SU-DHL-6 (cell line): ENCODE results near the gene COL25A1.

Experiments used
- H2AFZ ChIP-seq: fragments of 200-600 bp; sonication (generic); 2 replicates; pipeline ENCODE4 v1.6.1; 2014; ENCODE audit warnings: low read depth, mild to moderate bottlenecking, moderate library complexity, mixed read lengths, antibody characterized with exemption, low read length; ENCODE audit not compliant: severe bottlenecking
- H3F3A ChIP-seq: fragments of 200-600 bp; shearing (Covaris generic); 2 replicates; pipeline ENCODE4 v1.6.0; 2016; ENCODE audit warnings: antibody characterized with exemption, mild to moderate bottlenecking; ENCODE audit not compliant: insufficient read depth
- H3K27ac ChIP-seq: fragments of 200-600 bp; sonication (generic); 2 replicates; pipeline ENCODE4 v1.5.1; 2016; ENCODE audit warnings: low read depth, mild to moderate bottlenecking, low read length, moderate library complexity, mixed read lengths
- H3K27me3 ChIP-seq: fragments of 200-600 bp; sonication (generic), shearing (Covaris generic); 2 replicates; pipeline ENCODE4 v1.6.0; 2014; ENCODE audit warnings: mild to moderate bottlenecking, low read length
- H3K36me3 ChIP-seq: fragments of 200-600 bp; sonication (generic); 2 replicates; pipeline ENCODE4 v1.6.1; 2014; ENCODE audit warnings: mild to moderate bottlenecking, low read length, mixed read lengths
- H3K4me2 ChIP-seq: fragments of 300-600, 200-600 bp; shearing (Covaris generic), sonication (generic); 2 replicates; pipeline ENCODE4 v1.6.0; 2014; ENCODE audit warnings: low read length, low read depth, mild to moderate bottlenecking; ENCODE audit not compliant: poor library complexity, severe bottlenecking
- H3K4me3 ChIP-seq: fragments of 200-600 bp; sonication (generic); 2 replicates; pipeline ENCODE4 v1.5.1; 2014; ENCODE audit warnings: antibody characterized with exemption, low read length, mild to moderate bottlenecking, mixed read lengths; ENCODE audit not compliant: insufficient read depth, poor library complexity, severe bottlenecking
- H3K79me2 ChIP-seq: fragments of 200-600 bp; sonication (generic); 2 replicates; pipeline ENCODE4 v1.6.1; 2014; ENCODE audit warnings: mild to moderate bottlenecking, low read length, moderate library complexity; ENCODE audit not compliant: insufficient read depth
- H3K9ac ChIP-seq: fragments of 200-600 bp; sonication (generic); 2 replicates; pipeline ENCODE4 v1.7.0; 2014; ENCODE audit warnings: mild to moderate bottlenecking, low read length
- H3K9me2 ChIP-seq: fragments of 200-600 bp; sonication (generic); replicated peaks from 2 replicates; pipeline ENCODE4 v1.6.1; 2014; ENCODE audit warnings: low read length; ENCODE audit not compliant: insufficient read depth
- H3K9me3 ChIP-seq: fragments of 200-600 bp; sonication (generic); 2 replicates; pipeline ENCODE4 v1.6.1; 2014; ENCODE audit warnings: low read length, mixed read lengths; ENCODE audit not compliant: insufficient read depth
- H4K20me1 ChIP-seq: fragments of 200-600 bp; sonication (generic); 2 replicates; pipeline ENCODE4 v1.6.1; 2014; ENCODE audit warnings: low read depth, mild to moderate bottlenecking, antibody characterized with exemption, low read length, moderate library complexity, mixed read lengths
- EZH2phosphoT487 ChIP-seq: fragments of 200-600 bp; sonication (generic), shearing (Covaris generic); conservative IDR thresholded peaks from 2 replicates; pipeline ENCODE4 v1.6.1; 2018; ENCODE audit warnings: mild to moderate bottlenecking, antibody characterized with exemption, low read length, moderate library complexity, mixed read lengths
- TF ChIP-seq, protein P1 (sequence below): fragments of 200-600 bp; sonication (generic); IDR thresholded peaks from one replicate; pipeline ENCODE4 v1.5.1; 2017; ENCODE audit warnings: antibody characterized with exemption, mild to moderate bottlenecking, low read length, moderate library complexity; ENCODE audit not compliant: insufficient read depth, poor library complexity, severe bottlenecking

Gene COL25A1

DNA sequence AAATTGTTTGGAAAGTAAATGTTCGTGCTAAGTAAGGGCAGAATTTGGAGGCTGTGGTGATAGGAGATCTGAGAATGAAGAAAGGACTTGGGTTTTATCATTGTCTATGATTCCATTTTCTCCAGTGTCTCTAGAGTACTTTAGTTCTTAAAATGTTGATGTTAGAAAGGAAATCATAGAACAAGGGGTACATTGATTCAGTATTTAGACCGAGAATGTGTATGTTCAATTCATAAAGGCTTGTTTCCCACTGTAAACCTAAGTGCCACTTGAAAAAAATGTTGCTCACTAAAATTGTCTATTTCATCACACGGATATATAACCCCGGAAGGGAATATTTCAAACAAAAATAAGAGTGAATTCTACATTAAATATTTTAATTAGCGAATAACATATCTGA is 380.3 kb downstream of the COL25A1 start:
- no peak overlapping the region for H2AFZ ChIP-seq
- no peak overlapping the region for H3K9ac ChIP-seq
- H3K36me3 ChIP-seq, result no peaks in the 10 kb centered on the region
- no peaks in the 10 kb centered on the region for H4K20me1 ChIP-seq
- no peaks in the 10 kb centered on the region for H3K9me3 ChIP-seq
- no peaks in the 10 kb centered on the region for H3K79me2 ChIP-seq
- no peaks in the 10 kb centered on the region for H3F3A ChIP-seq
- no peak overlapping the region for H3K4me3 ChIP-seq
- no peaks in the 10 kb centered on the region for H3K27me3 ChIP-seq
- no peak overlapping the region for H3K4me2 ChIP-seq
- H3K27ac ChIP-seq, result no peak overlapping the region
- TF ChIP-seq, protein P1, sequence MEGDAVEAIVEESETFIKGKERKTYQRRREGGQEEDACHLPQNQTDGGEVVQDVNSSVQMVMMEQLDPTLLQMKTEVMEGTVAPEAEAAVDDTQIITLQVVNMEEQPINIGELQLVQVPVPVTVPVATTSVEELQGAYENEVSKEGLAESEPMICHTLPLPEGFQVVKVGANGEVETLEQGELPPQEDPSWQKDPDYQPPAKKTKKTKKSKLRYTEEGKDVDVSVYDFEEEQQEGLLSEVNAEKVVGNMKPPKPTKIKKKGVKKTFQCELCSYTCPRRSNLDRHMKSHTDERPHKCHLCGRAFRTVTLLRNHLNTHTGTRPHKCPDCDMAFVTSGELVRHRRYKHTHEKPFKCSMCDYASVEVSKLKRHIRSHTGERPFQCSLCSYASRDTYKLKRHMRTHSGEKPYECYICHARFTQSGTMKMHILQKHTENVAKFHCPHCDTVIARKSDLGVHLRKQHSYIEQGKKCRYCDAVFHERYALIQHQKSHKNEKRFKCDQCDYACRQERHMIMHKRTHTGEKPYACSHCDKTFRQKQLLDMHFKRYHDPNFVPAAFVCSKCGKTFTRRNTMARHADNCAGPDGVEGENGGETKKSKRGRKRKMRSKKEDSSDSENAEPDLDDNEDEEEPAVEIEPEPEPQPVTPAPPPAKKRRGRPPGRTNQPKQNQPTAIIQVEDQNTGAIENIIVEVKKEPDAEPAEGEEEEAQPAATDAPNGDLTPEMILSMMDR, result no peak
- no peak for TF ChIP-seq EZH2phosphoT487
- no peaks in the 10 kb centered on the region for H3K9me2 ChIP-seq

DNA sequence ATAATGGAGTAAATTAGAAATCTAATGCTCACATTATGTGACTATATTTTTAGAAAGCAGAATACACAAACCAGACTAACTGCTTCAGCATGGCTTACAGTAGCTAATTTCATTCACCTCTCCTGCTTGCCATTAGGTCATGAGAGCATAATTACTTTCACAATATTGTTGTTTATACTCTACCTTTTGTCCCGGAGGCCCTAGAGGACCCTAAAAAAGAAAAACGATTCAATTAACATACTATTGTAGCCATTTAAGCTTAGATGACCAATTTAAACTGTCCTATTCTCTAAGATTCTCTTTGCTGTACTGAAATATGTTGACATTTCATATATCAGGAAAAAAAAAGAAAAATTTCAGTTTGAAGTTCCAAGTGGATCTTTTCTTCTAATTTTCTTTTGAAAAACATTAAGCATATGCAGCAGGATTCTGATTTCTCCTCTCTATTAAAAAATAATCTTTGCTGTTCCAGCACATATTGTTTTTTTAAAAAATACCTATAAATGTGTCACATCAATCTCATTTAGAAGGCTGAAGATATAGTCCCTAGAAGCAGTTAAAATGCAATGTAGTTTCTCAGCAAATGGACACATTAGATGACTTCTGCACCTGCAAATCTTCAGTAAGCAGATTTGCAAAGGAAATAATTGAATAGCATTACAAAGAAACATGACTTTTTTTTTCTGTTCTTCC is 381.9 kb downstream of the COL25A1 start:
- Histone ChIP-seq H3K27ac (no peak overlapping the region), H3F3A (no peaks in the 10 kb centered on the region), H3K4me2 (no peak overlapping the region), H3K36me3 (no peaks in the 10 kb centered on the region), H3K79me2 (no peaks in the 10 kb centered on the region), H3K9me3 (no peaks in the 10 kb centered on the region), H3K27me3 (no peaks in the 10 kb centered on the region), H2AFZ (no peak overlapping the region), H3K9ac (no peak overlapping the region), H3K4me3 (no peak overlapping the region), H4K20me1 (no peaks in the 10 kb centered on the region), H3K9me2 (no peaks in the 10 kb centered on the region)
- TF ChIP-seq, protein P1, result no peak
- no peak for TF ChIP-seq EZH2phosphoT487

DNA sequence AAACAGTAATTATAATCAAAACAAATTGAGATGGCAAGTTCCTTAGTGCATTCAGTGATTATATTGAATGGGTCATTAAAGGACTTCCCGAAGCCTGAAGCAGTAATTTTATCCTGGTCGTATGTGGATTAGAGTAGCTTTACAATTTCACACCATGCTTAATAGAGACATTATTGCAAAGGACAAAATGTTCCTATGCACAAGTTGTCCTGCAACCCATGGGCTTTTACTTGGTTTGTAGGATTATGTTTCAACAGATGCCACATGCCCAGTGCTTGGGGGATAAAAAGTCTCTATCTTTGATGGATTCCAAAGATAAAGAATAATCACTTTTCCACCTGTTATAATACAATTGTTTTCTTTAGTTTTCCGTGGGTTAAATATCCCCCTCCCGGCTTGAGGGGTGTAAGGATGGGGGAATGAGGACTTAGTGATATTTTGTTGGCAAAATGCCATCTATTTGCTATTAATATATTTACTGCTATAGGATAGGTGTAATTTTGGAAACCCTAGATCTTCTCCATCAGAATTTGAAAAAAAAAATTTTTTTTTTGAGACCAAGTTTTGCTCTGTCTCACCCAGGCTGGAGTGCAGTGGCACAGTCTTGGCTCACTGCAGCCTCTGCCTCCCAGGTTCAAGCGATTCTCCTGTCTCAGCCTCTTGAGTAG is 383.1 kb downstream of the COL25A1 start:
- H2AFZ ChIP-seq, result no peak overlapping the region
- H3K9me3 ChIP-seq, result no peaks in the 10 kb centered on the region
- no peak overlapping the region for H3K9ac ChIP-seq
- H4K20me1 ChIP-seq, result no peaks in the 10 kb centered on the region
- no peak overlapping the region for H3K27ac ChIP-seq
- no peaks in the 10 kb centered on the region for H3K79me2 ChIP-seq
- no peak overlapping the region for H3K4me3 ChIP-seq
- no peaks in the 10 kb centered on the region for H3K36me3 ChIP-seq
- no peaks in the 10 kb centered on the region for H3K9me2 ChIP-seq
- no peaks in the 10 kb centered on the region for H3K27me3 ChIP-seq
- no peaks in the 10 kb centered on the region for H3F3A ChIP-seq
- TF ChIP-seq, protein P1, result no peak
- TF ChIP-seq EZH2phosphoT487, result no peak
- H3K4me2 ChIP-seq, result no peak overlapping the region
